Measurements from ENCODE around the gene MUC22.

GRCh38 chr6:31037682-31038081, 27.4 kb downstream of the MUC22 start:
- TF ChIP-seq EZH2 (IDR thresholded peaks at IDR 0.05): no peak
- TF ChIP-seq POLR2AphosphoS5 (IDR thresholded peaks at IDR 0.05; ENCODE audit: borderline replicate concordance, low read depth, low read length): no peak

All from SK-N-MC (cell line).